ENCODE results near the gene ITPKC. TPM values are rescaled to one million over a fixed set of nuclear protein-coding genes. Genes with fewer than 3 reads are reported as not detected.

The ITPKC gene
- total RNA-seq, 1 donor from 2014 or later, result 13.8 TPM

DNA sequence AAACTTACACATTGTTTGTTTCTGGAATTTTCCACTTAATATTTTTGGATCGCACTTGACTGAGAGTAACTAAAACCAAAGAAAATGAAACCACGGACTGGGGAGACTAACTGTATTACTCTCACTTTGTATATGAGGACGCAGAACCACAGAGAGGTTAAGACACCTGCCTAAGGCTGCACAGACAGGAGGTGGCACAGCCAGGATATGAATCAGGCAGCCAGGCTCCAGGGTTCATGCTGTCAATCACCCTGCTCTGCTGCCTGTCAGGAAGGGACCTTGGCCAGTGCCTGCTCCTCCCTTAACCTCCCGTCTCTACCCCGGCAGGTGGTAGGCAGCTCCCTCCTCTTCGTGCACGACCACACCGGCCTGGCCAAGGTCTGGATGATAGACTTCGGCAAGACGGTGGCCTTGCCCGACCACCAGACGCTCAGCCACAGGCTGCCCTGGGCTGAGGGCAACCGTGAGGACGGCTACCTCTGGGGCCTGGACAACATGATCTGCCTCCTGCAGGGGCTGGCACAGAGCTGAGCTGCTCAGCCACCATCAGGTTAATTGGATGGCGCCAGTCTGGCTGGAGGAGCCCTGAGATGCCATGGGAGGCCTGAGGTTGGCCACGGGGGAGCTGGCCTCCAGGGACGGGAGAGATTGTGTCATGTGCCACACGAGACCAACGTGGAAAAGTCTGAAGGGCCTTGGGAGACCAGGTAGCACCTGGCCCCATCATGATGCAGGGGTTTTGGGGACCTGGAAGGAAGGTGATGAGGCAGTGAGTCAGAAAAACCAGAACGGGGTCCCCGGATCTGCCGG lies 22.3 kb downstream of the ITPKC start:
- Mint-ChIP-seq H3K36me3 (ENCODE audit: unreplicated experiment) (no peaks in the 10 kb centered on the region), H3K27ac (ENCODE audit: unreplicated experiment) (peak overlapping the region; percentile 92), H3K4me3 (ENCODE audit: unreplicated experiment) (peak overlapping the region; percentile 76), H3K9me3 (ENCODE audit: unreplicated experiment) (peaks cover 15% of the 10 kb centered on the region), H3K27me3 (ENCODE audit: unreplicated experiment) (peaks cover 19% of the 10 kb centered on the region), H3K4me1 (ENCODE audit: low read depth, unreplicated experiment) (peaks cover 27% of the 10 kb centered on the region)
- no peak for DNase-seq
- TF ChIP-seq, protein P1, sequence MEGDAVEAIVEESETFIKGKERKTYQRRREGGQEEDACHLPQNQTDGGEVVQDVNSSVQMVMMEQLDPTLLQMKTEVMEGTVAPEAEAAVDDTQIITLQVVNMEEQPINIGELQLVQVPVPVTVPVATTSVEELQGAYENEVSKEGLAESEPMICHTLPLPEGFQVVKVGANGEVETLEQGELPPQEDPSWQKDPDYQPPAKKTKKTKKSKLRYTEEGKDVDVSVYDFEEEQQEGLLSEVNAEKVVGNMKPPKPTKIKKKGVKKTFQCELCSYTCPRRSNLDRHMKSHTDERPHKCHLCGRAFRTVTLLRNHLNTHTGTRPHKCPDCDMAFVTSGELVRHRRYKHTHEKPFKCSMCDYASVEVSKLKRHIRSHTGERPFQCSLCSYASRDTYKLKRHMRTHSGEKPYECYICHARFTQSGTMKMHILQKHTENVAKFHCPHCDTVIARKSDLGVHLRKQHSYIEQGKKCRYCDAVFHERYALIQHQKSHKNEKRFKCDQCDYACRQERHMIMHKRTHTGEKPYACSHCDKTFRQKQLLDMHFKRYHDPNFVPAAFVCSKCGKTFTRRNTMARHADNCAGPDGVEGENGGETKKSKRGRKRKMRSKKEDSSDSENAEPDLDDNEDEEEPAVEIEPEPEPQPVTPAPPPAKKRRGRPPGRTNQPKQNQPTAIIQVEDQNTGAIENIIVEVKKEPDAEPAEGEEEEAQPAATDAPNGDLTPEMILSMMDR (IDR thresholded peaks at IDR 0.05; ENCODE audit: partially characterized antibody, unreplicated experiment), result no peak

DNA sequence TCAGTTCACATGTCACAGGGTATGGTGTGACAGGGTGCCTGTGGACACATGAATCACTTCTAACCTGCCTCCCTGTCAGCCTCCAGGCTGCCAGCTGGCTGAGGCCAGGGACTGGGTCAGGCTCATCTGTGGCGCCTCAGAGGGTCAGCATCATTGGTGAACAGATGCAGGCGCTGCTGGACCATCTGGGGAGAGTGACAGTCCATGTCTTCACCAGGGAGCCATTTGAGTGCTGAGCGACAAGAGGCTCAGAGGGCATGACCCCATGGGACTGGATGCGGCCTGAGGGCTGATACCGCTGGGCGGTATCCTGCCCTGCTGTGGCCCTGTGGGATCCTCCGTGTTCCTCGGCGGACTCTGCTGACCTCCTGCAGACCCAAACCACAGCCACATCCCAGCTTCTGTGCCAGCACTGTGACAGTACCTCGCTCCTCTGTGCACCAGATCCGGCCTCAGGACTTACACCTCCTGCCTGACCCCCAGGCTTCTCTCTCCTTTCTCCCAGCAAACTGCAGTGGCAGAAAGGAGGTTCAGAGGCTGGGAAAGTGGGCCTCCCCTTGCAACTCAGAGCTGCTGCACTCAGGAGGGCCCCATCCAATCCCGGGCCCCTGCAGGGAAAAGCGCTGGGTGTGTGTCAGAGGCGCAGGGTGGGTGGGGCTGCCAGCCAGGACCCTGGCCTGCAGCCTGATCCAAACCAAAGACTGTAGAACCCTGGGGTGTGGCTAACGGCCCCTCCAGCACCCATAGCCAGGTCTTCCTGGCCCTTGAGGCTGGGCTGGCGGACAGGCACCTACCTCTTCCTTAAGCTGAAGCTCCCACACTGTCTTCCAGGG lies 23.2 kb downstream of the ITPKC start:
- peaks cover 27% of the 10 kb centered on the region for H3K4me1 Mint-ChIP-seq (ENCODE audit: low read depth, unreplicated experiment)
- H3K4me3 Mint-ChIP-seq (ENCODE audit: unreplicated experiment), result peak overlapping the region; percentile 78
- H3K27ac Mint-ChIP-seq (ENCODE audit: unreplicated experiment), result peak overlapping the region; percentile 92
- H3K36me3 Mint-ChIP-seq (ENCODE audit: unreplicated experiment), result no peaks in the 10 kb centered on the region
- DNase-seq, result peak; percentile 81
- TF ChIP-seq, protein P1 (IDR thresholded peaks at IDR 0.05; ENCODE audit: partially characterized antibody, unreplicated experiment), result no peak
- H3K27me3 Mint-ChIP-seq (ENCODE audit: unreplicated experiment), result peaks cover 19% of the 10 kb centered on the region
- H3K9me3 Mint-ChIP-seq (ENCODE audit: unreplicated experiment), result peaks cover 15% of the 10 kb centered on the region

DNA sequence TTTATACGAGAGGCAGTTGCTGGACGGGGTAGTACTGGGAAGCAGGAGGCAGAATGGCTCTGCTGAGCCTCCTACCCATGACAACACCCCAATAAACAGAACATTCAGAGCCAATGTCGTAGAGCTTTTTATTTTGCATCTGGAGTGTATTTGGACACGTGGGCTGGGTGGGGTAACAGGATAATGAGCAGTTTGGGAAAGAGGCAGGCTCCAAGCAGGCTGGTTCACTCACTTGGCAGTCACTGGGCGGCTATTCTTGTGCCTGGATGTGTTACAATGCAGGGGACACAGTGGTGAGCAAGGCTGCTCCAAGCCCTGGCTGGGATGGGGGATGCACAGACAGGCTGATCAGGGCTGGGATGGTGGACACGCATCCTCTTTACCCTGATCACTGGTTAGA lies 23.8 kb downstream of the ITPKC start:
- TF ChIP-seq, protein P1 (IDR thresholded peaks at IDR 0.05; ENCODE audit: partially characterized antibody, unreplicated experiment), result no peak
- peaks cover 27% of the 10 kb centered on the region for H3K4me1 Mint-ChIP-seq (ENCODE audit: low read depth, unreplicated experiment)
- H3K9me3 Mint-ChIP-seq (ENCODE audit: unreplicated experiment), result peaks cover 15% of the 10 kb centered on the region
- peaks cover 19% of the 10 kb centered on the region for H3K27me3 Mint-ChIP-seq (ENCODE audit: unreplicated experiment)
- no peak for DNase-seq
- peak overlapping the region; percentile 71 for H3K27ac Mint-ChIP-seq (ENCODE audit: unreplicated experiment)
- H3K36me3 Mint-ChIP-seq (ENCODE audit: unreplicated experiment), result no peaks in the 10 kb centered on the region
- peak overlapping the region; percentile 78 for H3K4me3 Mint-ChIP-seq (ENCODE audit: unreplicated experiment)

DNA sequence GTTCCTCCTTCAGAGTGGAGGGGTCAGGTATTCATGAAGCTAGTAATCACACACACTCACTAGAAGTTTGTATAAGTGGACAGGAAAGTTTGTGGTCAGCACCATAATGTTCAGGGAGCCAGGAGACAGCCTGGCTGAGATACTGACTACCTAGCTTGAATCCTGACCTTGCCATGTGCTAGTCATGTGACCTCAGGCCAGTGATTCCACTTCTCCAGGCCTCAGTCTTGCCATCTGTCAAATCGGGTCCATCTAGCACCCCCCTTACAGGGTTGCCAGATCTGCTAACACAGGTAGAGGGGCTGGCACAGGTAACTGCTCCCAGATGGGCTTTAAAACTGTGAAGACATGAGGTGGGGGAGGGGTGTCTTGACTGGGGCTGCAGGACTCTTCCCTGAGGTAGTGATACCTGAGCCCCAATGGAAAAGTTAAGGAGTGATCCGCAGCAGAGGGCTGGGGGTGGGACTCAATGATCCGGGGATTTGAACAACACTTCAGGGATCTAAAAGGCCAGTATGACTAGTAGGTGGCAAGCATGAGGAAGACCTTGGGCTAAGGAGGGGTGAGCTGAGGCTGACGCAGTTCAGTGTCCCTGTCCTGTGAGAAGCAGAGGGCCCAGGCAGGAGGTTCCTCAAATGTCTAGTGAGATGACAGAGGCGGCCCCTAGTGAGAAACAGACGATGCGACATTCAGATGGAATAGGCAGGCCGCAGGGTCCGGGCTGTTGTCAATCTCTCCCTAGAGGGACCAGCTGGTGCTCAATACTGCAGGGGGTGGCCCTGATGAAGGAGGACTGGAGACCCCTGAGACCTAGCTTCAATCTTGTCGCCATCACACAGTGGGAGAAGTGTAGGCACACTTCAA lies 24.8 kb downstream of the ITPKC start:
- H3K4me3 Mint-ChIP-seq (ENCODE audit: unreplicated experiment), result peak overlapping the region; percentile 70
- H3K4me1 Mint-ChIP-seq (ENCODE audit: low read depth, unreplicated experiment), result peaks cover 27% of the 10 kb centered on the region

More for the DNA sequence above, 24.8 kb downstream of the ITPKC start:
- peak; percentile 38 for DNase-seq
- TF ChIP-seq, protein P1 (IDR thresholded peaks at IDR 0.05; ENCODE audit: partially characterized antibody, unreplicated experiment), result no peak
- H3K9me3 Mint-ChIP-seq (ENCODE audit: unreplicated experiment), result peaks cover 15% of the 10 kb centered on the region
- peaks cover 19% of the 10 kb centered on the region for H3K27me3 Mint-ChIP-seq (ENCODE audit: unreplicated experiment)
- H3K27ac Mint-ChIP-seq (ENCODE audit: unreplicated experiment), result peak overlapping the region; percentile 77
- no peaks in the 10 kb centered on the region for H3K36me3 Mint-ChIP-seq (ENCODE audit: unreplicated experiment)
